HG03460 (cell line): ENCODE data around the gene TTC6.
"Not testable (repeated sequence)": the region's sequence is repeated elsewhere in the genome, so short reads cannot be mapped to it uniquely, and the experiment has no call there.

ENCODE experiments used
- ATAC-seq: cut with Tn5 transposase; IDR thresholded peaks from one replicate; pipeline ENCODE4 v1.9.1; 2021; ENCODE audit not compliant: unreplicated experiment

The TTC6 gene, protein sequence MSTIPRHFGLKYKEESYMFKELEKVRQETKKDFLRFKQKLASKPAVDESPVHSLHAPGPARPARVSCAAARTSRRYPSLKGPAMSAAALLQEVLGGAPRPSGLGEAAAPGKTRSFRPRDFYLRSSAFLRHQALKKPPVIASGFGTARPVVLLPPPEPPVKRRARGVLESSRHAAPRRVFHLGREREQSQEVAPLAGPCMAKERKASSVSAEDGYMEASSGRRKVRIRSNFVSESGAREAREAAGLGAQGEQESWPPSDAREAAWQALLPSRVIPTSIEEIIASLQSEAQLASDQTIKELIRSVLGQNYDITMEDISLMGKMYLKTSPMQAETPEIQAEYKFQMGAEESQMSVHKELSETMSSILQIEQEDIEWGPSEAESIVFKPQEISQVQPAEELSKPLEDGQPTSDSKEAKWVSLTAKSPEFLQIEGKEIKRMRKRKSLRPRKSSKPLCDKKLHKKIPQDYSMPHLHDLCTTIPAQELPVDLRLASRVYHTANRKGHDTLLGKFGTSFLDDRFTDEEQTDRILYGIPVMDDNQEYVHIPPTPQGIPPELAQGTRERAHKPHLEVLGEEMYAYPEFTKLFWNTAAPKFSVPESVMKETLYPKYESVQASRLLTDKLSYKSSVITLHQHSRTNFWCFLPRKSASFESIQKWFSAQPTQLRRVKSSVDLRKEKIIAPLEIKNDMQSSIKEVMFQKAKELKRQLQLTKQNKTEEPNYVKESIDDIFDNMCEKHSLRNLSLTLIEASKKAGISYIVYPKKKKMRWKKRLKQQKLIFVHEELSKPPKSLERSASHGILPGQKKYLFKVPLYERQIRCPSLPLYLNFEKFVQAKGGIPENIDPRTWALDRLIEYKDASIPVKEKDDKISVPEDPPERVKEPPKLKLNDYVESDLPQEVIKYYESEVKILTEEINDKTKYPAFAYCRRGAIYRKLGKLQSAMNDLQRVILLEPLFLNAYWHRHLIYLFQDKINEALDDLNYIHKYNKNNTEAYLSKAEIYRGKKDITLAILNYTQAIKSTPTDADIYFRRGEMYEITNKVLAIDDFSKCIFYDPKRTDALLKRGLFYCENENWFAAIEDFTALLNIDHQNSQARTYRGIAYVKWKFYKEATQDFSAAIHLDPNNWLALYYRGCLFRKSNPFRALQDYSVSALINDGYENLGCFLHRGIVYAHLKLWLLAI (N-terminal part only)

DNA sequence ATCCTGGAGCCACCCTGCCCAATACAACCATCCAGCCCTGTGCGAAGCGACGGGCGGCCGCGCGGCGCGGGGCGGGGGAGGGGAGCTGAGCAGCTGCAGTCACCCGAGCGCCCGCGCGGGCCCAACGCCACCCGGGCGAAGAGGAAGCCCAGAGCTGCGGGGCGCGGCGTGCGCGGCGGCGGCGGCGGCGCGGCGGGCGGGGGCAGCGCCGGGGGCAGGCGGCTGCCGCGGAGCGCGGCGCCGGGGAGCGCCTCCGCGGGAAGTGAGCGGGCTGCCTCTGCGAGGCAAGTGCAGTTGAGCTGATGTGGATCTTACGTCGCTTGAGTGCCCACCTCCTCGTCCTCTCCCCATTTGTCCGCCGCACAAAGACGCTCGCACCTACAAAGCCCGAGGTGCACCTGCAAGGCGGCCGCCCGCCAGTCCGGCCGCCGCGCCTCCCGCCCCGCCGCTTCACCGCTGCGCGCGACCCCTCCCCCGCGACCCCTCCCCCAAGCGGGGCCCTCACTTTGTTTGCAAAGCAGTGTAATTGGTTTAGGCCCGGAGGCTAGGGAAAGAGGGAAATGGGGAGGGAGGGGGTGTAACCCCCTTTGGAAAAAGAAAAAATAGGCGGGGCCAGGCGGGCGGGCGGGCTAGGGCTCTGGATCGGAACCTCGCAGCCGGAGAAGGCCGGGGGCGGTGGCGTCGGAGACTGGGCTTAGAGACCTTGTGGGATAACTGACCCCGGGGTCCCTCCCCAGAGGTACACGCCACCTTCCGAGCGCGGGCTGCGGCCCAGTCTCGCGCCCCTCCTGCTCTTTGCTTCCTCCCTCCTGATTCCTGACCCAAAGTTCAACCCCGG lies at the start of gene TTC6, which contains the start of gene FOXA1:
Gene TTC6 (plus strand): TSS at position 659 of the 838 bp plus-strand sequence. CDS start 26,436 bp downstream, outside the sequence.
Gene FOXA1 (minus strand): TSS at position 279 of the 838 bp plus-strand sequence. CDS start 277 bp downstream, at position 2.
- no peak for ATAC-seq

DNA sequence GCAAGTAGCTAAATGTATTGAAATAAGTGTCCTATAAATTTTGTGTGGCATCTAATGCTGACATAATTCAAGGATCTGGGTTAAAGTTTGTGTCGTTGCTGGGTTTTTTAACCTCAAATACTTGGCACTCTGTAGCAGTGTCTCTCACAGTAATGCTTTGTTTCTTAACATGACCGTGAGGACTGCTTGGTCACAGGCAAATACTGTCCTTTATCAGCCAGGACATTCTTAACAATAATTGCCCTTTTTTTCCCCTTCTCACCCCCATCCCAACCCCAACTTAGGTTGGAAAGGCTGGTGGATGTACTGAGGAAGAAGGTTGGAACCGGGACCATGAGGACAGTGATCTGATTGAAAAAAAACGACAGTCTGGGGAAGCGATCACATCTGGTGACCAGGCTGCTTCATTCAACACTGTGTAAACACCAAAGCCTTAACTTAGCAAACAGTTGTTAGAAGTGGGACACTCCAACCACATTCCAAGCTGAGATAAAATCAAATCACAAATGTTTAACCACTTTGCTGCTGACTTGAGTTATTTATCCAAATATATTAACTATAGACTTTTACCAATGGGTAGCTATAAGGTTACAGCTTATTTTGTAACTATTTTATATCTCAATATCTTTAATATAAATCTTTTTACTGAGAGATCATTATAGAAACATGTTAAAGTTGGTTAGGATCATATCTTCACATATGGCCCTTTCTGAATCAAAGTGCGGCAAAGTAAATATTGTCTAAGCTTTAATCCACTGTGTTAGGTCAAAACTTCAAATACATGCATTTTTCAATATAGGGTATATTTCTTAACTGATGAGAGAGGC lies 48.6 kb upstream of the TTC6 start:
- ATAC-seq = no peak

DNA sequence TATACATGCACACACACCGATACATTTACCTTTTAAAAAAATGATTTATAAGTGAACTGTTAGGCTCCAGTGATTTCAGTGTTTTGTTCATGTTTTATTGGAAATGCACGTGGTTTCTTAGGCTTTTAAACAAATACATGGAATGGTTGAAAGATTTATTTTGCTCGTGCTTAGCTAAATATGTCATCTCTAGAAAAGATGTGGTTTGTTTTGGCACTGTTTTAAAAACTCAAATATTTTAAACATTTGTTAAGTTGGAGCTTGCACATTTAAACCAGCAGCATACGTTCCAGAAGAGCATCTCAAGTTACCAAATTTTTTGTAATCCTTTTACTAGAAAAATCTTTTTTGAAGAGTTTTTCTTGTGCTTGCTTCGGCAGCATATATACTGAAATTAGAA lies 44.9 kb upstream of the TTC6 start:
- no peak for ATAC-seq

DNA sequence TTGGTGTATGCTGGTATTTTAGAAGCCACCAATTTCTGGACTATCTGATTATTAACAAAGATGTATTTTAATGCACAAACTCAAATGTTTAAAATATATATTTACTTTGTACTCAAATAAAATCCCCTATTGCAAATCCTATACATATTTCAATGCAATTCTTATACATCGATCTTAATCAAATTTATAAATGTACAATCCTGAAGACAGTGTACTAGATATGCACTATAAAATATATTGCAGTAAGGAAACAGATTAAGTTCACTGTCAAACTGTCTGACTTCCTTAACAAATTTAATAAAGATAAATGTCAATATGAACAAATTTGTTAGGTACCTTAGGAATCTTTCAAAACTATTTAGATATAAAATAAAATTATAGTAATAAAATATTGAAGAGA lies 44.3 kb upstream of the TTC6 start:
- no peak for ATAC-seq

DNA sequence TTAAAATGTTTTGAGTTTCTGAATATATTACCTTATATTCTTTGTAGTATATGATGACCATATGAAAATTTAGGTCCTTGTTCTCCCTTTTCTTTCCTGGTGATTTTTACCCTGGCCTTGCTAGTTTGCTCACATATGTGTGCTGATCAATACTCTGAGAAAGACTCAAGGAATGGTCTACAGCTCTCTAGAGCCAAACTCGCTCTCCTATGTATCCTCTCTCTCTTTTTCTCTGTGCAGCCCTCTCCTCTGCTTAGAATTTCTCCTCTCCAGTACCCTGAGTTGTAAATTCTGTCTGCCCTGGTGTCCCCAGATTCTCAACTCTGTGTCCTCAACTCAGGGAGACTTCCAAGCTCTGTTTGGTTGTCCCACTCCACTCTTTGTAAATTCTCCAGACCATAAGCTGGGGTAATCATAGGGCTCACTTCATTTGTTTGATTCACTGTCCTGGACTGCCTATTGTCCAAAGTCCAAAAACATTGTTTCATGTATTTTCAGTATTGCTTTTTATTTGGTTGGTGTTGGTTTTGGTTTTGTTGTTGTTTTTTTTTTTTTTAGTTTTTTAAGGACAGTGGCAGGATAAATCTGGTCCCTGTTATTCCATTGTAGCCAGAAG lies 41.4 kb upstream of the TTC6 start:
- no peak for ATAC-seq

DNA sequence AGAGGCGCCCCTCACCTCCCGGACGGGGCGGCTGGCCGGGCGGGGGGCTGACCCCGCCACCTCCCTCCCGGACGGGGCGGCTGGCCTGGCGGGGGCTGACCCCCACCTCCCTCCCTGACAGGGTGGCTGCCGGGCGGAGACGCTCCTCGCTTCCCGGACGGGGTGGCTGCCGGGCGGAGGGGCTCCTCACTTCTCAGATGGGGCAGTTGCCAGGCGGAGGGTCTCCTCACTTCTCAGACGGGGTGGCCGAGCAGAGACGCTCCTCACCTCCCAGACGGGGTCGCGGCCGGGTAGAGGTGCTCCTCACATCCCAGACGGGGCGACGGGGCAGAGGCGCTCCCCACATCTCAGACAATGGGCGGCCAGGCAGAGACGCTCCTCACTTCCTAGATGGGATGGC lies 39.8 kb upstream of the TTC6 start:
- not testable (repeated sequence) for ATAC-seq

DNA sequence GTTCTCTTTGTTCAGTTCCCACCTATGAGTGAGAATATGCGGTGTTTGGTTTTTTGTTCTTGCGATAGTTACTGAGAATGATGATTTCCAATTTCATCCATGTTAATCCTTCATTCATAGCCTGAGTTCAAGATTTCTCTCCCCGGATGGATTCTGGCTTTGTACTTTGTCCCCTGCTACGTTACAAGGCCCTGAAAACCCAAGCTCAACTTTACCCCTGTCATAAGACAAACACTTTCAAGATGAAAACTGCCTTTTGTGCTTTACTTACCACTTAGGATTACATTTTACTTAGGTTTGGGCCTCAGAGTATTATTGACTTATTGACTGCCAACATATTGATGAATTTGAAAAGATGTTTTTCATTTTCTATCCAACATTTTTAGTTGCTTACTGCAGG lies 36.7 kb upstream of the TTC6 start:
- no peak for ATAC-seq

DNA sequence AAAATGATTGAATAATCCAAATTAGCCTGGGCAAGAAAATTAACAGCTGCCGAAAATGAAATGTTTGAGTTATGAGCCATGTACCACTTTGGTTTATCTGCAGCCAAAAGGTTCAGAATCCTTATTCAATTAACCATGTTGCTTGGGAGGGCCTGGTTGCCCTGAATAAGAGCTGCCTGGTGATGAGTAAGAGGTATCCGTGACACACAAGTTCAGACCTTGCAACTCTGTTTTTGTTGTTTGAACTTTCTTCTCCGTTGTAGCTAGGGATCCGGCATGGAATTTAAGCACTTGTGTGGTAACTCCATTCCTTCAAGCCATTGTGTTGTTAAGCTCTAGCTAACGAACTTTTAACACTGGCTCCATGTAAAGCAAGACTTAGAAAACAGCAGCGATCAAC lies 36.0 kb upstream of the TTC6 start:
- no peak for ATAC-seq

DNA sequence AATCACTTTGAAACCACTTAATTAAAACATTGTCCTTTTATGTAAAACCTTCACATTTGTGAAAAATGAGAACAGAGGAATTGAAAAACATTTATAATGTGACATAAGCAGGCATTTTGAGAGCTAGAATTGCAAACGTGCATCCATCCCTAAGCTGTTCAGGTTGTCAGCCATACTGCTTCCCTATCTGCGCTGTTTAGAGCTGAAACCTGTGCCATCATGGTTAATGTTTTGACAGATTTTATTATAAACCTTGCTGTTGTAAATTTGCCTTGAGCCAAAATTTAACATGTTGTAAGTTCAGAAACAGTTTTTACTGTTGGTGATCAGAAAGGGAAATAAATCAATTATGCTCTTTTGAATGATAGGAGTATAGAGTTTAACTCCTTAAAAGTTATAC lies 32.2 kb upstream of the TTC6 start:
- ATAC-seq = no peak

DNA sequence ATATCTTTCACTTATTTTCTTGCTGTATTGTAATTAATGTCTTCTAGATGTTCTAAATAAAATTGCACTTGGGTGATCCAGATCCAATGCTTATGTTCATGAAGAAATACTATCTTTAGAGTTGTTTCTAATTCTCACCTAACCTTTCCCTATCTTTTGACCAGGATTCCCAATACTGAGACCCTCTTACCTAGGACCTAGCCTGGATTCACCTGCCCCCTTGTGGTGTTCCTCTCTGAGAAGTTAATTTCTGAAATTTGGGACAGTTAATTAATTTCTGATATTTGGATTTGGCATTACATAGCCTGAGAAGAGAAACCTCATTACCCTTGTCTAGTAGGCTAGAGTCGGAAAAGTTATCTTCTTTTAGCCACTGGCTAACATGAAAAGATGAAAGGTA lies 29.9 kb upstream of the TTC6 start:
- no peak for ATAC-seq

DNA sequence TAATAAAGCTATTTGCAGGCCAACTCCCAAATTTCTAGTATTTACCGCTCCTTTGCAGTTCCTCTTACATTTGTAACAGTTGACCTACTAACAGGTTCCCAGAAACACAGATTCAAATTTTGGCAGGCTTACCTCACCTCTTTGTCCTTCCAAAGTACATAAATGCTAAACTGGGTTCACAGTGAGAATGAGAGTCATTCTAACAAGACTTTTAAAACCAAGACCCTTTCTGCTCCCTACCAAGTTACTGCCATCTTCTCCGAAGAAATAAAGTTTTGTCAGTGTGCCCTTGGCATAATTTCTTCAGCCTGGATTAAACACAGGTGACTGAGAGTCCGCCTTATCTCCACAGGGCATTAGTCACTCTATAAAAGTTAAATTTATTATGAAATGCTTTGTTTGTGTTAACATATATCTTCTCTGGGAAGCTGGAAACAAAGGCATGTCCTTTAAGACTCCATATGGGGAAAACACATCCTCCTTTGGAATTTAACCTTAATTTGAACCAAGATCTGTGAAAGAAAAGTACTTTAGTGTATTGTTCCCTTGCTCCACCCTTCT lies 28.5 kb upstream of the TTC6 start:
- no peak for ATAC-seq

DNA sequence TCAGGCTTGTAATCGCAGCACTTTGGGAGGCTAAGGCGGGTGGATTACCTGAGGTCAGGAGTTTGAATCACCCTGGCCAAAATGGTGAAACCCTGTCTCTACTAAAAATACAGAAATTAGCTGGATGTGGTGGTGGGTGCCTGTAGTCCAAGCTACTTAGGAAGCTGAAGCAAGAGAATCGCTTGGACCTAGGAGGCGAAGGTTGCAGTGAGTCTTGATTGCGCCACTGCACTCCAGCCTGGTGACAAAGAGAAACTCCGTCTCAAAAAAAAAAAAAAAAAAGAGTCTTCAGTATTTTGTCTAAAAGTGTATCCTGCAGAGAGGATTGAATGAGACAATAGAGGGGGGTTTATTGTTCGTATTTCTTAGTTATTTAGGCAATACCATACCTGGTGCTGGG lies 25.7 kb upstream of the TTC6 start:
- no peak for ATAC-seq

DNA sequence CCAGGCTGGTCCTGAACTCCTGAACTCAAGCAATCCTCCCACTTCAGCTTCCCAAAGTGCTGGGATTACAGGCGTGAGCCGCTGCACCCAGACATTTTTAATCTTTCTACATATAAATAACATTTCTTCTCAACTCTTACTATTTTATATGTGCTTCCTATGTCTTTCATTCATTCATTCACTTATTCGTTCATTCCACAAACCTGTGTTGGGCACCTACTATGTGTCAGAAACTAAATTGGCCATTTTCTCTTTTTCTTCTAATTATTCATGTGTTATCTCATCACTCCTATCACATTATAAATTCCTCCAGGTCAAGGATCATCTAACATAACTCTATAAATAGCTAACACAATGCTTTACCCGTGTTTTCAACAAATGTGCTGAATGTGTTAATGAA lies 24.0 kb upstream of the TTC6 start:
- ATAC-seq = no peak

DNA sequence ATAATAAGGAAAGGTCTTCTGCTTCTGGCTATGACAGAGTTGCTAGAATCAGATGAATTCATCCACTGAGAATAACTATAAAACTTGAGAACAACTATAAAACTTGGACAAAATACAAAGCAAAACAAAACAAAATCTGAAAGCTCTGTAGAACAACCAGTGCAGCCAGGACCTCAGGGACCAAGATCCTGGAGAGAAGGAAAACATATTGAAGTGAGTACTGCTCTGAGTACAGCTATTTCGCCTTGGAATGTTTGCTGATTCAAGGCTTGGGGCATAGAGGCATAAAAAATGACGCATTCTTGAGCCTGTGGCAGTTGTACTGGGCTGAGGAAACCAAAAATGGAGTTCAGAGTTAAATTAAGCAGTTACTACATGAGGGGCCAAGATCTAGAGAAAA lies 22.1 kb upstream of the TTC6 start:
- no peak for ATAC-seq

DNA sequence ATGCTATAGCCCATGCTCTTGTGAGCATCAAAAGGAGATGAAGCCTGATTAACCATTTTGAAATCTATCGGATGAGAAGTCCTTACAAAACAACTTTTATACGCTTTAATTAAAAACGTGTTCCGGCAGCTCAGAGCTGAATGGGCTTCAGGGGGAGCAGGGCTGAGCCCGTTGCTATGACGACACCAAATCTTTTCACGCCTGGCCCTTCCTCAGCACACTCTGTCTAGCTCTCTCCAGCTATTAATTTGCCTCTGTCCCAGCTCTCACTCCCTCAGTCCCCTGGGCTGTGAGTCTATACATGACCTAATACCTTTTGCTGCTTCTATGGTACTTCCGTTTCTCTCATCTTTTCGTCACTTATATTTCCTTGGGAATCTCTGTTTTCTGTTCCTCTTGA lies 16.2 kb upstream of the TTC6 start:
- ATAC-seq = no peak

DNA sequence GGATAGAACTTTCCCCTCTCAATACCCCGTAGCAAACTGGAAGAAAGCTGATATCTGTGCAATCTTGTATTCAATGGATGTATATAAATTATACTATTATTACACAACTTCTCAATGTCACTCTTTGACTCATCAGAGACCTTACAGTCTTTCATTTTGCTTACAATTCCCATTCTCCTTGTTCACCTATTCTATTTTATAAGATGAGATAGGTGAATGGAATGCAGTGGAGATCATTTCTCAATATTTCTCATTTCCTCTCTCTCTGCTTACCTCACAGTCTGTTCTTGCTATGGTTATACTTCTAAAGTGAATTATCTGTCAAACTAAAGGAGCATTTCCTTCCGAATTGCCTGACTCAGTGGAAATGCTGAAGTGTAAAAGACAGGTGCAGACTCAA lies 15.3 kb upstream of the TTC6 start:
- no peak for ATAC-seq

DNA sequence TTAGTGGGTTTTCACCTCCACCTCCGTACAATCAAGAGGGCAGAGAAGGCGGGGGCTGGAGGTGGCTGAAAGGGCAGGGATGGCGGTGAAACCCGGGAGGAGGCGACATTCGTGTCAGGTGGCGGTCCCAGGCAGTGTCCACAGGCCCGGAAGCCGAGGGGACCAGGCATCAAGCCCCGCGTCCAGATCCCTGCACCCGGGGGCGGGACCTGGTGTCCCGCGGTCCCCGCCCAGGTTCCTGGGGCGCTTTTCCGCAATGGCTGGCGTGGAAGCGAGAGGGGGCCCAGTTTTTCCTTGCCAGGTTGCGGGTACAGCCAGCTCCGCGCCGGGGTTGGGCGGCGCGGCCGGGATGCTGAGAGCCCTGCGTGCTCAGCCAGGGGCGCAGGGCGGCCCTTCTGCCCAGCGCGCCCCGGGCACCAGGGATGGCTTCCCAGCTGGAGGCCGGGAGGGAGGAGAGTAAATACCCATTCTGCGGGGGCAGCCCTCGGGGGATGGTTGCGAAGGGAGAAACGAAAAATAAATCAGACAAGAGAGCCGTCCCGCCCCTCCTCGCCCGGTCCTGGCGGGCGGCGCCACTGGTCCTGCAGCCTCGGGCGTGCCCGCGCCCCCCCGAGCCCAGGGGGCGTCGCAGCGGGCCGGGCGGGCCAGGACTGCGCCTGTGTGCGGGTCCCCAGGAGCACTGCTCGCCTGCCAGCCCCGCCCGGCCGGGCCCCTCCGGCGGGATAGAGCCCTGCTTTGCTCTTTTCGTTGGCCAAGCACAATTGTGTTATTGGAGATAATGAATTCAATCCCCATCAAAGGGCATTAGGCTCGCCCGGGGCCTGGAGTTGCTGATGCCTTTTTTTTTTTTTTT lies 11.8 kb upstream of the TTC6 start:
- no peak for ATAC-seq
